K562 (cell line): ENCODE data around the gene MAD2L1BP. TPM values are rescaled to one million over a fixed set of nuclear protein-coding genes. Genes with fewer than 3 reads are reported as not detected.

Source experiments
- ATAC-seq: fragments of 200-7000 bp; cut with Tn5 transposase; 3 replicates; pipeline ENCODE4 v1.9.1; 2020; ENCODE audit warnings: moderate library complexity
- BruUV-seq: library from RNA; stranded (reverse); fragments of 400-500 nt; replicated peaks from 2 replicates; lab custom pipeline; 2021; lab: Mats Ljungman, UMichigan
- CTCF ChIA-PET: fragments of 300-600 bp; formaldehyde crosslinking; extraction: SDS; loops from one replicate; lab custom pipeline; 2021; ENCODE audit warnings: low intra/inter-chr PET ratio; lab: Yijun Ruan, JAX
- POLR2A ChIA-PET: fragments of 300-600, 350-650 bp; sonication (Branson Sonifier 250); formaldehyde crosslinking; extraction: SDS; loops from one replicate; lab custom pipeline; 2021; ENCODE audit warnings: antibody characterized with exemption, inconsistent platforms; lab: Yijun Ruan, JAX
- DNase-seq, 4 experiments: peaks; one replicate each; pipeline versions ENCODE4 v3.0.0 to v3.0.0-alpha.2; 2011 to 2018; ENCODE audit warnings: low spot score in 3 of 4, mixed read lengths in 3 of 4; ENCODE audit errors: extremely low read depth in 1 of 4
- FAIRE-seq: peaks from 2 replicates; lab custom pipeline; 2011; peaks lifted over from hg19 to GRCh38; lab: Jason Lieb, UNC
- H2AFZ ChIP-seq: 2 replicates; pipeline ENCODE4 v1.6.0; 2011; ENCODE audit warnings: low read depth, low read length, control low read depth, inconsistent platforms
- H3K27ac ChIP-seq: fragments of 200-600 bp; 3 replicates; pipeline ENCODE4 v1.8.0; 2011; ENCODE audit warnings: low read depth, mild to moderate bottlenecking, control low read depth, inconsistent platforms, low read length, moderate library complexity, mixed read lengths; ENCODE audit errors: extremely low read depth
- H3K27me3 ChIP-seq, 2 experiments: fragments of 300-600 bp in 1 of 2; 2 replicates in 1 of 2; 3 replicates in 1 of 2; pipeline versions ENCODE4 v1.6.0 to v1.8.0; 2011; ENCODE audit warnings: inconsistent platforms in 2 of 2, low read length in 2 of 2, mild to moderate bottlenecking in 1 of 2, mixed read lengths in 1 of 2, moderate library complexity in 1 of 2; ENCODE audit not compliant: control insufficient read depth in 2 of 2, insufficient read depth in 2 of 2
- H3K36me3 ChIP-seq: fragments of 300-600 bp; 3 replicates; pipeline ENCODE4 v1.8.0; 2011; ENCODE audit warnings: mild to moderate bottlenecking, low read length, inconsistent platforms; ENCODE audit not compliant: control insufficient read depth, insufficient read depth
- H3K4me1 ChIP-seq, 2 experiments: fragments of 200-600 bp in 1 of 2; replicated peaks in 1 of 2; 2 replicates in 1 of 2; 3 replicates in 1 of 2; pipeline versions ENCODE4 v1.5.1 to v1.8.0; 2011; ENCODE audit warnings: inconsistent platforms in 2 of 2, low read length in 2 of 2, mild to moderate bottlenecking in 1 of 2, mixed read lengths in 1 of 2, moderate library complexity in 1 of 2; ENCODE audit not compliant: control insufficient read depth in 2 of 2, insufficient read depth in 2 of 2
- H3K4me2 ChIP-seq: 2 replicates; pipeline ENCODE4 v1.6.1; 2011; ENCODE audit warnings: low read length, control low read depth, inconsistent platforms, mixed read lengths; ENCODE audit not compliant: insufficient read depth
- H3K4me3 ChIP-seq: fragments of 200-600 bp; sonication (generic), shearing (Covaris generic); 2 replicates; pipeline ENCODE4 v1.5.1; 2016; ENCODE audit warnings: control low read depth, inconsistent platforms
- H3K79me2 ChIP-seq: fragments of 200-600 bp; 3 replicates; pipeline ENCODE4 v1.8.0; 2011; ENCODE audit warnings: low read length, inconsistent platforms; ENCODE audit not compliant: control insufficient read depth, insufficient read depth
- H3K9ac ChIP-seq, 2 experiments: 2 replicates each; pipeline versions ENCODE4 v1.6.0 to v1.6.1; 2011; ENCODE audit warnings: low read depth in 2 of 2, low read length in 2 of 2, control low read depth in 1 of 2, inconsistent platforms in 1 of 2, mild to moderate bottlenecking in 1 of 2, mixed read lengths in 1 of 2; ENCODE audit not compliant: insufficient read depth in 1 of 2
- H3K9me1 ChIP-seq: one replicate; pipeline ENCODE4 v1.6.0; 2011; ENCODE audit warnings: inconsistent platforms, mild to moderate bottlenecking, low read length, moderate library complexity; ENCODE audit not compliant: control insufficient read depth, insufficient read depth
- H3K9me3 ChIP-seq: replicated peaks from 2 replicates; pipeline ENCODE4 v1.5.1; 2011; ENCODE audit warnings: low read depth, low read length, inconsistent platforms; ENCODE audit not compliant: control insufficient read depth, insufficient read depth
- H4K20me1 ChIP-seq: replicated peaks from 2 replicates; pipeline ENCODE4 v1.6.1; 2011; ENCODE audit warnings: low read length, inconsistent platforms, mixed read lengths; ENCODE audit not compliant: control insufficient read depth, insufficient read depth
- AFF4 ChIP-seq: sonication (generic); formaldehyde crosslinking; IDR thresholded peaks from 2 replicates; pipeline ENCODE4 v1.8.0; 2023; ENCODE audit warnings: mild to moderate bottlenecking, missing genetic modification reagents
- ATF3 ChIP-seq, 2 experiments: fragments of 450-650 bp in 1 of 2; sonication (generic) in 1 of 2; formaldehyde crosslinking in 1 of 2; IDR thresholded peaks in 1 of 2; conservative IDR thresholded peaks in 1 of 2; 2 replicates each; pipeline versions ENCODE4 v1.6.1 to v1.8.1; 2016 to 2023; ENCODE audit warnings: mild to moderate bottlenecking in 2 of 2, moderate library complexity in 2 of 2, inconsistent platforms in 1 of 2, missing genetic modification reagents in 1 of 2
- CHD1 ChIP-seq: fragments of 200-600 bp; sonication (generic); IDR thresholded peaks from one replicate; pipeline ENCODE4 v1.6.1; 2012; ENCODE audit warnings: mild to moderate bottlenecking, moderate library complexity, low read length, inconsistent platforms
- CREB1 ChIP-seq, 2 experiments: sonication (generic) in 1 of 2; formaldehyde crosslinking in 1 of 2; IDR thresholded peaks; 2 replicates each; pipeline versions ENCODE4 v1.6.1 to v1.8.0; 2012 to 2022; ENCODE audit warnings: inconsistent platforms in 1 of 2, mild to moderate bottlenecking in 1 of 2, missing genetic modification reagents in 1 of 2, moderate library complexity in 1 of 2
- KAT7 ChIP-seq: sonication (generic); formaldehyde crosslinking; IDR thresholded peaks from 2 replicates; pipeline ENCODE4 v1.8.0; 2022; ENCODE audit warnings: missing genetic modification reagents, mild to moderate bottlenecking, borderline replicate concordance
- MED1 ChIP-seq: sonication (generic); formaldehyde crosslinking; IDR thresholded peaks from 2 replicates; pipeline ENCODE4 v1.8.1; 2023; ENCODE audit warnings: missing genetic modification reagents, borderline replicate concordance
- NR0B1 ChIP-seq: fragments of 450-650 bp; IDR thresholded peaks from one replicate; pipeline ENCODE4 v1.6.1; 2018; ENCODE audit warnings: mild to moderate bottlenecking, moderate library complexity; ENCODE audit not compliant: partially characterized antibody
- RB1 ChIP-seq: fragments of 450-650 bp; IDR thresholded peaks from 2 replicates; pipeline ENCODE4 v1.6.1; 2017; ENCODE audit warnings: low read depth, mild to moderate bottlenecking
- SRF ChIP-seq, 2 experiments: fragments of 250-450, 450-650 bp in 1 of 2; sonication (Bioruptor Pico) in 1 of 2; sonication (generic) in 1 of 2; formaldehyde crosslinking; IDR thresholded peaks; 2 replicates each; pipeline versions ENCODE4 v1.5.0 to v1.5.1; 2020 to 2022; ENCODE audit warnings: mild to moderate bottlenecking in 1 of 2, missing genetic modification reagents in 1 of 2
- TSC22D4 ChIP-seq: fragments of 450-650 bp; IDR thresholded peaks from 2 replicates; pipeline ENCODE4 v1.6.1; 2016; ENCODE audit warnings: missing genetic modification characterization, missing biosample characterization, control low read depth
- ZNF639 ChIP-seq, 2 experiments: fragments of 200-800 bp in 1 of 2; sonication (Bioruptor generic) in 1 of 2; sonication (generic) in 1 of 2; formaldehyde crosslinking in 1 of 2; IDR thresholded peaks in 1 of 2; conservative IDR thresholded peaks in 1 of 2; 2 replicates each; pipeline versions ENCODE4 v1.5.0 to v1.6.1; 2016 to 2020; ENCODE audit warnings: missing compliant biosample characterization in 1 of 2, missing genetic modification characterization in 1 of 2, missing genetic modification reagents in 1 of 2
- ZNF707 ChIP-seq: fragments of 250-450 bp; sonication (Bioruptor Pico); conservative IDR thresholded peaks from 2 replicates; pipeline ENCODE4 v1.8.0; 2022; ENCODE audit warnings: inconsistent platforms, mild to moderate bottlenecking, moderate library complexity
- WGBS: fragments of 100-300 bp; shearing (Covaris generic); methylation state at CpG from one replicate; pipeline ENCODE4 v1.1.6; 2016; ENCODE audit warnings: low coverage, mixed read lengths; ENCODE audit not compliant: insufficient coverage; ENCODE audit errors: missing lambda C conversion rate; 5-methylcytosine and 5-hydroxymethylcytosine counted together
- in situ Hi-C: fragments of 300-500 bp; cut with MboI; formaldehyde crosslinking; loops from 4 replicates; pipeline ENCODE4 v1.15.0; 2018; ENCODE audit warnings: inconsistent platforms, mixed read lengths
- intact Hi-C: fragments of 100-400 bp; cut with micrococcal nuclease; formaldehyde crosslinking; loops from 2 replicates; pipeline ENCODE4 v1.14.2; 2022
- polyA plus RNA-seq, 8 experiments: library from polyadenylated mRNA; depleted of rRNA in 4 of 8; stranded (reverse) in 5 of 8; unstranded in 3 of 8; fragments of >200 nt; fragmentation: Nextera tagmentation in 2 of 8; fragmentation: Illumina TruSeq in 1 of 8; extraction: Ambion mirVana in 2 of 8; extraction: Trizol in 1 of 8; gene quantifications; 2 replicates each; pipeline versions ENCODE4 v1.2.1 to v1.2.3, GENCODE V29; 2011 to 2014; ENCODE audit warnings: inconsistent platforms in 1 of 8, missing spikeins in 1 of 8
- total RNA-seq, 7 experiments: library from RNA; depleted of rRNA in 6 of 7; stranded (reverse); fragments of >200 nt in 6 of 7; fragmentation: Illumina TruSeq in 2 of 7; extraction: Trizol in 2 of 7; gene quantifications; 2 replicates each; pipeline versions ENCODE4 v1.2.1 to v1.2.3, GENCODE V29; 2011 to 2021; ENCODE audit warnings: low replicate concordance in 1 of 7

Gene MAD2L1BP
- total and polyA plus RNA-seq, 9 of the 15 experiments (the other 6 are each of a cell fraction or from before 2014, with no cell fraction given), result 69.7 to 321 (median 111) TPM

GRCh38 chr6:43636308-43636659, 644 bp downstream of the MAD2L1BP start:
- H3K9me1 ChIP-seq, result no peaks in the 10 kb centered on the region
- H3K27ac ChIP-seq, result peak overlapping the region; percentile 93
- H3K9me3 ChIP-seq, result no peaks in the 10 kb centered on the region
- ATAC-seq (peak; percentile 18), DNase-seq (peak in 1 of 4 experiments; percentile 43), FAIRE-seq (peak; percentile 11)
- peak overlapping the region; percentile 98 for H3K4me2 ChIP-seq
- H3K4me1 ChIP-seq, result peaks cover 51 to 63% of the 10 kb centered on the region in 2 experiments
- no TSS peak for BruUV-seq
- 1% methylated on average over 7 of the region's 7 CpGs for WGBS
- peaks cover 46% of the 10 kb centered on the region for H3K36me3 ChIP-seq
- peaks cover 61% of the 10 kb centered on the region for H3K79me2 ChIP-seq
- peak overlapping the region; percentile 94; the same call in 1 of the 2 replicates for H2AFZ ChIP-seq
- intact Hi-C loops, result loop anchor here (10.0 kb wide), 1 partner anchor 589 kb away; the partner anchor contains the start of gene SLC29A1
- CTCF ChIA-PET, result no interaction called here
- peaks cover 14% of the 10 kb centered on the region for H4K20me1 ChIP-seq
- H3K27me3 ChIP-seq, result no peaks in the 10 kb centered on the region; a peak in 1 of 5 replicates
- H3K4me3 ChIP-seq, result peak overlapping the region; percentile 75
- in situ Hi-C loops, result no loop called here
- POLR2A ChIA-PET, result interaction anchor here (0.6 to 11.8 kb wide), 13 partner anchors 7 to 138 kb away, joined by 3 to 206 read pairs (median 4); partner anchors contain the start of gene RSPH9
- peak overlapping the region; percentile 92 to 99 for H3K9ac ChIP-seq
- TF ChIP-seq MED1 (CRISPR knock-in tag) (no peak), ATF3 (IDR thresholded peaks at IDR 0.05) (no peak), ATF3 (CRISPR knock-in tag; conservative IDR thresholded peaks at IDR 0.05) (peak; percentile 45; the same call in 1 of the 2 replicates), CHD1 (peak; percentile 11), AFF4 (CRISPR knock-in tag) (0 out of 2 replicates have a peak, but pooled peaks have one; percentile 73), SRF (CRISPR knock-in tag; IDR thresholded peaks at IDR 0.05) (no peak), RB1 (0 out of 2 replicates have a peak, but pooled peaks have one; percentile 16), ZNF707 (CRISPR knock-in tag) (0 out of 2 replicates have a peak, but pooled peaks have one; percentile 1), TSC22D4 (tag) (no peak), ZNF639 (CRISPR knock-in tag; conservative IDR thresholded peaks at IDR 0.05 in 1 of 2, IDR thresholded peaks at IDR 0.05 in 1 of 2) (0 out of 4 replicates have a peak, but pooled peaks of 1 of the 2 experiments have one; percentile 37), CREB1 (IDR thresholded peaks at IDR 0.05) (no peak), CREB1 (CRISPR knock-in tag; IDR thresholded peaks at IDR 0.05) (0 out of 2 replicates have a peak, but pooled peaks have one; percentile 0), KAT7 (CRISPR knock-in tag) (0 out of 2 replicates have a peak, but pooled peaks have one; percentile 6), NR0B1 (no peak)
